Natural killer cell (primary cell): ENCODE measurements around the gene TTC34. TPM values are rescaled to one million over a fixed set of nuclear protein-coding genes. Genes with fewer than 3 reads are reported as not detected.

Experiments
- ATAC-seq, 3 donors: fragments of 150-1000 bp in 2 of 3; fragments of 200-7000 bp in 1 of 3; cut with Tn5 transposase; 1 replicate in 1 of 3; 2 replicates in 2 of 3; pipeline ENCODE4 v1.10.0; 2021; ENCODE audit warnings: mild to moderate bottlenecking in 2 of 3, moderate library complexity in 2 of 3
- DNase-seq, 2 donors: peaks; one replicate each; pipeline versions ENCODE4 v3.0.0 to v3.0.0-alpha.2; 2013 to 2021; ENCODE audit warnings: mixed read lengths in 1 of 2
- H3K27ac ChIP-seq: one replicate; pipeline ENCODE4 v1.5.1; 2013; ENCODE audit warnings: mild to moderate bottlenecking, low read length
- H3K27me3 ChIP-seq: one replicate; pipeline ENCODE4 v1.6.1; 2013; ENCODE audit warnings: low read length; ENCODE audit not compliant: control insufficient read depth, insufficient read depth
- H3K36me3 ChIP-seq: one replicate; pipeline ENCODE4 v1.6.1; 2013; ENCODE audit warnings: low read length; ENCODE audit not compliant: control insufficient read depth, insufficient read depth
- H3K4me1 ChIP-seq: one replicate; pipeline ENCODE4 v1.6.1; 2013; ENCODE audit warnings: low read length; ENCODE audit not compliant: control insufficient read depth, insufficient read depth
- H3K4me3 ChIP-seq: one replicate; pipeline ENCODE4 v1.5.1; 2013; ENCODE audit warnings: low read length
- H3K9me3 ChIP-seq: one replicate; pipeline ENCODE4 v1.6.1; 2013; ENCODE audit warnings: low read length; ENCODE audit not compliant: control insufficient read depth, insufficient read depth
- H3K27ac Mint-ChIP-seq, 2 donors: one replicate each; pipeline ENCODE4 v1.8.0; 2022; ENCODE audit warnings: mild to moderate bottlenecking in 2 of 2, mixed read lengths in 2 of 2, moderate library complexity in 1 of 2
- H3K27me3 Mint-ChIP-seq, 2 donors: one replicate each; pipeline ENCODE4 v1.8.0; 2022; ENCODE audit warnings: low read depth in 2 of 2, mixed read lengths in 2 of 2
- H3K36me3 Mint-ChIP-seq: one replicate; pipeline ENCODE4 v1.8.0; 2022; ENCODE audit warnings: mixed read lengths
- H3K4me1 Mint-ChIP-seq, 2 donors: one replicate each; pipeline ENCODE4 v1.8.0; 2022; ENCODE audit warnings: mixed read lengths in 2 of 2
- H3K4me3 Mint-ChIP-seq: one replicate; pipeline ENCODE4 v1.8.0; 2022; ENCODE audit warnings: mild to moderate bottlenecking, moderate library complexity, mixed read lengths
- H3K9me3 Mint-ChIP-seq, 2 donors: one replicate each; pipeline ENCODE4 v1.8.0; 2022; ENCODE audit warnings: mixed read lengths in 2 of 2
- WGBS: methylation state at CpG from one replicate; pipeline ENCODE4 v1.1.7; 2013; ENCODE audit warnings: missing lambda C conversion rate; ENCODE audit not compliant: insufficient coverage; 5-methylcytosine and 5-hydroxymethylcytosine counted together
- intact Hi-C: fragments of 100-400 bp; cut with micrococcal nuclease; formaldehyde crosslinking; loops from one replicate; pipeline ENCODE4 v1.14.2; 2022
- total RNA-seq, 4 donors: library from RNA; stranded (reverse); fragments of 120-200 nt in 1 of 4; gene quantifications; one replicate each; pipeline versions ENCODE4 v1.2.3 to v1.2.4, GENCODE V29; 2013 to 2022
- TF ChIP-seq, protein P1 (sequence below): fragments of 200-600 bp; IDR thresholded peaks from one replicate; pipeline ENCODE4 v1.8.0; 2022; ENCODE audit warnings: antibody characterized with exemption

Gene TTC34
- total RNA-seq, 3 donors from 2014 or later (not counting 1 experiment from before 2014, with no cell fraction given) = 0.80 to 1.4 (median 1.2) TPM

DNA sequence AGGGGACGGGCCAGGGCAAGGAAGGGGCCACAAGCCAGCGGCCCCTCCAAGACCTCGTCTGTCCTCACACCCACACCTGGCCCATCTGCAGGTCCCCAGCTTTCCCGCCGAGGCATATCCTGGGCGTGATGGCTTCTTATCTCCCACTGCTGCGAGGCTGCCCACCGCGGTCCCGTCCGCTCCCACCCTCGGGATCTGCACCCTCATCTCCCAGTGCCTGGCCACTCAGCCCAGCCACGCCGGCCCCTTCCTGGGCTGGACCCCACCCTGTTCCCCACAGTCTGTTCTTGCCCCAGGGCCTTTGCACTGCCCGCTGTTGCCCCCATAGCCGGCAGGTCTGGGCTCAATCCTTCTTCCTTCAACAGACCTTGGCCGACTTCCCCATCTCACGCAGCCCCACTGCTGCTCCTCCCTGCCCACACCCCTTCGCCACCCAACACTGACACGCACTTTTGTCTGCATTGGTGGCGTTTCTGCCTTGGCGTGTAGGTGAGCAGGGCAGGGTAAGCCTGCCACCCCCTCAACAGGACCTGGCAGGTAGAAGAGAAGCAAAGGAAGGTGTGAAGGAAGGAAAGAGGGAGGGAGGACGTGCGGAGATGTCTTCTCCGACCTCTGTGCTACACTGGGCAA, 4.4 kb upstream of the TTC34 start:
- Mint-ChIP-seq H3K27me3 (peaks cover 0 to 5% of the 10 kb centered on the region in 2 donors), H3K27ac (no peak overlapping the region), H3K4me1 (peaks cover 4 to 6% of the 10 kb centered on the region in 2 donors), H3K9me3 (no peaks in the 10 kb centered on the region), H3K4me3 (no peak overlapping the region), H3K36me3 (no peaks in the 10 kb centered on the region)
- Histone ChIP-seq H3K9me3 (no peaks in the 10 kb centered on the region), H3K4me1 (peaks cover 10% of the 10 kb centered on the region), H3K27me3 (no peaks in the 10 kb centered on the region), H3K27ac (no peak overlapping the region), H3K4me3 (no peak overlapping the region), H3K36me3 (no peaks in the 10 kb centered on the region)
- intact Hi-C loops = no loop called here
- TF ChIP-seq, protein P1, sequence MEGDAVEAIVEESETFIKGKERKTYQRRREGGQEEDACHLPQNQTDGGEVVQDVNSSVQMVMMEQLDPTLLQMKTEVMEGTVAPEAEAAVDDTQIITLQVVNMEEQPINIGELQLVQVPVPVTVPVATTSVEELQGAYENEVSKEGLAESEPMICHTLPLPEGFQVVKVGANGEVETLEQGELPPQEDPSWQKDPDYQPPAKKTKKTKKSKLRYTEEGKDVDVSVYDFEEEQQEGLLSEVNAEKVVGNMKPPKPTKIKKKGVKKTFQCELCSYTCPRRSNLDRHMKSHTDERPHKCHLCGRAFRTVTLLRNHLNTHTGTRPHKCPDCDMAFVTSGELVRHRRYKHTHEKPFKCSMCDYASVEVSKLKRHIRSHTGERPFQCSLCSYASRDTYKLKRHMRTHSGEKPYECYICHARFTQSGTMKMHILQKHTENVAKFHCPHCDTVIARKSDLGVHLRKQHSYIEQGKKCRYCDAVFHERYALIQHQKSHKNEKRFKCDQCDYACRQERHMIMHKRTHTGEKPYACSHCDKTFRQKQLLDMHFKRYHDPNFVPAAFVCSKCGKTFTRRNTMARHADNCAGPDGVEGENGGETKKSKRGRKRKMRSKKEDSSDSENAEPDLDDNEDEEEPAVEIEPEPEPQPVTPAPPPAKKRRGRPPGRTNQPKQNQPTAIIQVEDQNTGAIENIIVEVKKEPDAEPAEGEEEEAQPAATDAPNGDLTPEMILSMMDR = no peak
- WGBS = 81% methylated on average over 25 of the region's 25 CpGs
- ATAC-seq (no peak), DNase-seq (no peak)

GRCh38 chr1:2804628-2805351, 3.3 kb upstream of the TTC34 start:
- Histone ChIP-seq H3K36me3 (no peaks in the 10 kb centered on the region), H3K4me1 (peaks cover 10% of the 10 kb centered on the region), H3K9me3 (no peaks in the 10 kb centered on the region), H3K27me3 (no peaks in the 10 kb centered on the region), H3K27ac (no peak overlapping the region), H3K4me3 (no peak overlapping the region)
- Mint-ChIP-seq H3K27me3 (peaks cover 0 to 5% of the 10 kb centered on the region in 2 donors), H3K9me3 (no peaks in the 10 kb centered on the region), H3K36me3 (no peaks in the 10 kb centered on the region), H3K27ac (no peak overlapping the region), H3K4me3 (no peak overlapping the region), H3K4me1 (peaks cover 4 to 6% of the 10 kb centered on the region in 2 donors)
- ATAC-seq (no peak), DNase-seq (no peak)
- TF ChIP-seq, protein P1 = no peak
- WGBS = 85% methylated on average over 19 of the region's 19 CpGs
- intact Hi-C loops = no loop called here

GRCh38 chr1:2803931-2804627, 2.6 kb upstream of the TTC34 start:
- Mint-ChIP-seq H3K27ac (no peak overlapping the region), H3K4me3 (no peak overlapping the region), H3K9me3 (no peaks in the 10 kb centered on the region), H3K36me3 (no peaks in the 10 kb centered on the region), H3K4me1 (peaks cover 4 to 6% of the 10 kb centered on the region in 2 donors), H3K27me3 (peaks cover 0 to 5% of the 10 kb centered on the region in 2 donors)
- TF ChIP-seq, protein P1 = no peak
- ATAC-seq (no peak), DNase-seq (no peak)
- H3K4me1 ChIP-seq = peaks cover 10% of the 10 kb centered on the region
- H3K9me3 ChIP-seq = no peaks in the 10 kb centered on the region
- H3K4me3 ChIP-seq = no peak overlapping the region
- intact Hi-C loops = no loop called here
- no peaks in the 10 kb centered on the region for H3K27me3 ChIP-seq
- 80% methylated on average over 19 of the region's 19 CpGs for WGBS
- no peak overlapping the region for H3K27ac ChIP-seq
- no peaks in the 10 kb centered on the region for H3K36me3 ChIP-seq
